ENCODE results near the gene TTYH2.

TTYH2 gene

GRCh38 chr17:74276541-74277009 is 63.2 kb downstream of the TTYH2 start:
- no peak for TF ChIP-seq EP300 (IDR thresholded peaks at IDR 0.05; ENCODE audit: borderline replicate concordance)
- no peak for TF ChIP-seq YY1 (IDR thresholded peaks at IDR 0.05; ENCODE audit: low read depth)
- no peak for TF ChIP-seq TCF12 (IDR thresholded peaks at IDR 0.05; ENCODE audit: low read depth)
- TF ChIP-seq USF1 (IDR thresholded peaks at IDR 0.05): no peak
- TF ChIP-seq CREB1 (IDR thresholded peaks at IDR 0.05; ENCODE audit: low read depth): no peak
- TF ChIP-seq TAF1 (IDR thresholded peaks at IDR 0.05; ENCODE audit: low read depth): no peak
- TF ChIP-seq TEAD4 (IDR thresholded peaks at IDR 0.05): no peak
- no peak for TF ChIP-seq EGR1 (IDR thresholded peaks at IDR 0.05)
- no peak for TF ChIP-seq FOXM1 (IDR thresholded peaks at IDR 0.05; ENCODE audit: borderline replicate concordance, low read depth)
- TF ChIP-seq, protein P1, sequence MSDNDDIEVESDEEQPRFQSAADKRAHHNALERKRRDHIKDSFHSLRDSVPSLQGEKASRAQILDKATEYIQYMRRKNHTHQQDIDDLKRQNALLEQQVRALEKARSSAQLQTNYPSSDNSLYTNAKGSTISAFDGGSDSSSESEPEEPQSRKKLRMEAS (IDR thresholded peaks at IDR 0.05): no peak
- TF ChIP-seq NFIC (IDR thresholded peaks at IDR 0.05): no peak
- TF ChIP-seq CEBPB (IDR thresholded peaks at IDR 0.05): no peak
- TF ChIP-seq ZBTB7A (IDR thresholded peaks at IDR 0.05; ENCODE audit: low read depth): no peak

DNA sequence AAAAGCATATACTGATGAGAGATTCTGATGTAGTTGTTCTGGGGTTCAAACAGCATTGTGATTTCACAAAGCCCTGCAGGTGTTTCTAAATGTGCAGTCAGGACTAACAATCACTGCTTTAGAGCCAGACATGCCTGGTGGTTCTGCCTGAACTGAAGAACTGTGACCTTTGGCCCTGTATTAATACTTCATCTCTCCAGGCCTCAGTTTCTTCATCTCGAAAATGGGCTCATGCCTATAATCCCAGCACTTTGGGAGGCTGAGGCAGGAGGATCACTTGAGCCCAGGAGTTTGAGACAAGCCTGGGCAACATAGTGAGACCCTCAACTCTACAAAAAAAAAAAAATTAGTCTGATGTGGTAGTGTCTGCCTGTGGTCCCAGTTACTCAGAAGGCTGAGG is 64.6 kb downstream of the TTYH2 start:
- TF ChIP-seq, protein P1 (IDR thresholded peaks at IDR 0.05): no peak
- TF ChIP-seq TCF12 (IDR thresholded peaks at IDR 0.05; ENCODE audit: low read depth): no peak
- TF ChIP-seq REST (IDR thresholded peaks at IDR 0.05; ENCODE audit: low read depth): no peak
- no peak for TF ChIP-seq CEBPB (IDR thresholded peaks at IDR 0.05)
- TF ChIP-seq YY1 (IDR thresholded peaks at IDR 0.05; ENCODE audit: low read depth): no peak
- no peak for TF ChIP-seq EGR1 (IDR thresholded peaks at IDR 0.05)
- no peak for TF ChIP-seq ZBTB7A (IDR thresholded peaks at IDR 0.05; ENCODE audit: low read depth)
- TF ChIP-seq RAD21 (IDR thresholded peaks at IDR 0.05; ENCODE audit: low read depth): no peak

- TF ChIP-seq RAD21 (IDR thresholded peaks at IDR 0.05; ENCODE audit: low read depth) (no peak), FOXM1 (IDR thresholded peaks at IDR 0.05; ENCODE audit: borderline replicate concordance, low read depth) (no peak), CEBPB (IDR thresholded peaks at IDR 0.05) (no peak), EGR1 (IDR thresholded peaks at IDR 0.05) (no peak), REST (IDR thresholded peaks at IDR 0.05; ENCODE audit: low read depth) (no peak), ZBTB7A (IDR thresholded peaks at IDR 0.05; ENCODE audit: low read depth) (no peak), CREB1 (IDR thresholded peaks at IDR 0.05; ENCODE audit: low read depth) (no peak)
Measured at GRCh38 chr17:74280093-74280513, 66.7 kb downstream of the TTYH2 start.

DNA sequence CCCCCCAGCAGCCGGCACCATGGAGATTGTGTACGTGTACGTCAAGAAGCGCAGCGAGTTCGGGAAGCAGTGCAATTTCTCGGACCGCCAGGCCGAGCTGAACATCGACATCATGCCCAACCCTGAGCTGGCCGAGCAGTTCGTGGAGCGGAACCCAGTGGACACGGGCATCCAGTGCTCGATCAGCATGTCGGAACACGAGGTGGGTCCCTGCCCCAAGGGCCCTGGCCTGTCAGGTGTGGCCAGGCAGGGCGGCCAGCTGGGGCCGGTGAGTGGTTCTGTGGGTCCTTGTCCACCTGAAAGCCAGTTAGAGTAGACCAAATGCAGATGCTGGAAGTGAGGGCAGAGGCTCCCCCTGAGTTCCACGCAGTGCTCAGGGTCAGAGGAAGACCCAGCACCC is 68.4 kb downstream of the TTYH2 start:
- TF ChIP-seq RAD21 (IDR thresholded peaks at IDR 0.05; ENCODE audit: low read depth): no peak
- TF ChIP-seq REST (IDR thresholded peaks at IDR 0.05; ENCODE audit: low read depth): no peak
- no peak for TF ChIP-seq CREB1 (IDR thresholded peaks at IDR 0.05; ENCODE audit: low read depth)
- no peak for TF ChIP-seq EP300 (IDR thresholded peaks at IDR 0.05; ENCODE audit: borderline replicate concordance)
- no peak for TF ChIP-seq ZBTB7A (IDR thresholded peaks at IDR 0.05; ENCODE audit: low read depth)
- no peak for TF ChIP-seq FOXM1 (IDR thresholded peaks at IDR 0.05; ENCODE audit: borderline replicate concordance, low read depth)
- TF ChIP-seq TAF1 (IDR thresholded peaks at IDR 0.05; ENCODE audit: low read depth): no peak
- TF ChIP-seq USF1 (IDR thresholded peaks at IDR 0.05): no peak
- TF ChIP-seq, protein P1 (IDR thresholded peaks at IDR 0.05): no peak
